ENCODE measurements around the gene FCSK. TPM values are rescaled to one million over a fixed set of nuclear protein-coding genes. Genes with fewer than 3 reads are reported as not detected.
A peak's percentile ranks its signal among the peaks of the same experiment; 100 is the strongest.

Gene FCSK
- total and polyA plus RNA-seq, 2 of the 13 experiments (the other 11 are each of a cell fraction or from before 2014, with no cell fraction given), result 9.1 to 19.2 TPM

DNA sequence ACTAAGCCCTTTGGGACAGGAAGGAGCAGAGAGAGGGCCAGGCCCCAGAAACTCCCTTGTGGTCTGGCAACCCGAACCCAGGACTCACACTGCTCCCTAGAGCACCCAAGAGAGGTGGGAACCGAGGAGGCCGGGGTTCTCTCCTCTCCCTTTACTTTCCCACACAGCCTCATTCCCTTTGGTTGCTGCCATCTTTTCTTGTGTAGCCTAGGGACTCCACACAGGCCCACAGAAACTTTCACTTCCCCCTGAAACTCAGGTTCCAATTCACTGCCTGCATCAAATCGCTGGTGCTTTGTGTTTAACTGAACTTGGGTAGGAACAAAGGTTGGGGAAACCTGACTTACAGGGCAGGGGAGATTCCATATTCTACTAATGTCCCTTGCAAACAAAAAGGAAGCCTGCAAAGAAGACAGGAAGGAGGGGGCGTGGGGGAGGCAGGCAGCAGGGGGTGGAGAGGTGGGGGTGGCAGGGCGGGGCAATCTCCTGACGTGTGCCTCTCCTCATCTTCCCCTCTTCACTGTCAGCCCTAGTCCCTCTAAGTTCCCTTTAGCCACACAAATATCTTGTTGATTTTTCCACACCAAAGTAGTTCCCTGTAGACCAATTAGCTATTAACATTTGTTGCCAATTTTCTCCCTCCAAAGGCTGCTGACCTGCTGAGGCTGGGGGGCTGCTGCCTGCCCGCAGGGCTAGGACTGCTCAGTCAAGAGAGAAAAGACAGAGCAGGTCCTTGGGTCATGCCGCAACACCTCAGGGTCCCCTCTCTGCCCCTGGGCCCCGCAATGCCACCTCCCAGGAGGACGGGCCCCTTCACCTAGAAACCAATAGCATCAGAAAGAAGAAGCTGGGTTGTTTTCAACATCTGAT lies 23.5 kb upstream of the FCSK start (continued):
- TF ChIP-seq, protein P1, sequence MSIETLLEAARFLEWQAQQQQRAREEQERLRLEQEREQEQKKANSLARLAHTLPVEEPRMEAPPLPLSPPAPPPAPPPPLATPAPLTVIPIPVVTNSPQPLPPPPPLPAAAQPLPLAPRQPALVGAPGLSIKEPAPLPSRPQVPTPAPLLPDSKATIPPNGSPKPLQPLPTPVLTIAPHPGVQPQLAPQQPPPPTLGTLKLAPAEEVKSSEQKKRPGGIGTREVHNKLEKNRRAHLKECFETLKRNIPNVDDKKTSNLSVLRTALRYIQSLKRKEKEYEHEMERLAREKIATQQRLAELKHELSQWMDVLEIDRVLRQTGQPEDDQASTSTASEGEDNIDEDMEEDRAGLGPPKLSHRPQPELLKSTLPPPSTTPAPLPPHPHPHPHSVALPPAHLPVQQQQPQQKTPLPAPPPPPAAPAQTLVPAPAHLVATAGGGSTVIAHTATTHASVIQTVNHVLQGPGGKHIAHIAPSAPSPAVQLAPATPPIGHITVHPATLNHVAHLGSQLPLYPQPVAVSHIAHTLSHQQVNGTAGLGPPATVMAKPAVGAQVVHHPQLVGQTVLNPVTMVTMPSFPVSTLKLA (IDR thresholded peaks at IDR 0.05), result no peak
- TF ChIP-seq, protein P2, sequence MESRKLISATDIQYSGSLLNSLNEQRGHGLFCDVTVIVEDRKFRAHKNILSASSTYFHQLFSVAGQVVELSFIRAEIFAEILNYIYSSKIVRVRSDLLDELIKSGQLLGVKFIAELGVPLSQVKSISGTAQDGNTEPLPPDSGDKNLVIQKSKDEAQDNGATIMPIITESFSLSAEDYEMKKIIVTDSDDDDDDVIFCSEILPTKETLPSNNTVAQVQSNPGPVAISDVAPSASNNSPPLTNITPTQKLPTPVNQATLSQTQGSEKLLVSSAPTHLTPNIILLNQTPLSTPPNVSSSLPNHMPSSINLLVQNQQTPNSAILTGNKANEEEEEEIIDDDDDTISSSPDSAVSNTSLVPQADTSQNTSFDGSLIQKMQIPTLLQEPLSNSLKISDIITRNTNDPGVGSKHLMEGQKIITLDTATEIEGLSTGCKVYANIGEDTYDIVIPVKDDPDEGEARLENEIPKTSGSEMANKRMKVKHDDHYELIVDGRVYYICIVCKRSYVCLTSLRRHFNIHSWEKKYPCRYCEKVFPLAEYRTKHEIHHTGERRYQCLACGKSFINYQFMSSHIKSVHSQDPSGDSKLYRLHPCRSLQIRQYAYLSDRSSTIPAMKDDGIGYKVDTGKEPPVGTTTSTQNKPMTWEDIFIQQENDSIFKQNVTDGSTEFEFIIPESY (CRISPR knock-in tag; IDR thresholded peaks at IDR 0.05), result 0 out of 2 replicates have a peak, but pooled peaks have one; percentile 16
- TF ChIP-seq NPAS2 (CRISPR knock-in tag; IDR thresholded peaks at IDR 0.05; ENCODE audit: borderline replicate concordance) (no peak), NFYB (CRISPR knock-in tag; IDR thresholded peaks at IDR 0.05) (no peak), RXRA (CRISPR knock-in tag; IDR thresholded peaks at IDR 0.05) (0 out of 2 replicates have a peak, but pooled peaks have one; percentile 22), GPN1 (CRISPR knock-in tag; IDR thresholded peaks at IDR 0.05; ENCODE audit: borderline replicate concordance) (no peak), FOXA1 (IDR thresholded peaks at IDR 0.05) (no peak), FOXA1 (CRISPR knock-in tag; IDR thresholded peaks at IDR 0.05) (no peak), XBP1 (CRISPR knock-in tag; IDR thresholded peaks at IDR 0.05) (no peak), JDP2 (CRISPR knock-in tag; IDR thresholded peaks at IDR 0.05; ENCODE audit: borderline replicate concordance) (no peak), ZSCAN20 (CRISPR knock-in tag; IDR thresholded peaks at IDR 0.05; ENCODE audit: borderline replicate concordance) (no peak)
- TF ChIP-seq, protein P3, sequence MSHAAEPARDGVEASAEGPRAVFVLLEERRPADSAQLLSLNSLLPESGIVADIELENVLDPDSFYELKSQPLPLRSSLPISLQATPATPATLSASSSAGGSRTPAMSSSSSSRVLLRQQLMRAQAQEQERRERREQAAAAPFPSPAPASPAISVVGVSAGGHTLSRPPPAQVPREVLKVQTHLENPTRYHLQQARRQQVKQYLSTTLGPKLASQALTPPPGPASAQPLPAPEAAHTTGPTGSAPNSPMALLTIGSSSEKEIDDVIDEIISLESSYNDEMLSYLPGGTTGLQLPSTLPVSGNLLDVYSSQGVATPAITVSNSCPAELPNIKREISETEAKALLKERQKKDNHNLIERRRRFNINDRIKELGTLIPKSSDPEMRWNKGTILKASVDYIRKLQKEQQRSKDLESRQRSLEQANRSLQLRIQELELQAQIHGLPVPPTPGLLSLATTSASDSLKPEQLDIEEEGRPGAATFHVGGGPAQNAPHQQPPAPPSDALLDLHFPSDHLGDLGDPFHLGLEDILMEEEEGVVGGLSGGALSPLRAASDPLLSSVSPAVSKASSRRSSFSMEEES (CRISPR knock-in tag; IDR thresholded peaks at IDR 0.05), result no peak
- TF ChIP-seq, protein P4, sequence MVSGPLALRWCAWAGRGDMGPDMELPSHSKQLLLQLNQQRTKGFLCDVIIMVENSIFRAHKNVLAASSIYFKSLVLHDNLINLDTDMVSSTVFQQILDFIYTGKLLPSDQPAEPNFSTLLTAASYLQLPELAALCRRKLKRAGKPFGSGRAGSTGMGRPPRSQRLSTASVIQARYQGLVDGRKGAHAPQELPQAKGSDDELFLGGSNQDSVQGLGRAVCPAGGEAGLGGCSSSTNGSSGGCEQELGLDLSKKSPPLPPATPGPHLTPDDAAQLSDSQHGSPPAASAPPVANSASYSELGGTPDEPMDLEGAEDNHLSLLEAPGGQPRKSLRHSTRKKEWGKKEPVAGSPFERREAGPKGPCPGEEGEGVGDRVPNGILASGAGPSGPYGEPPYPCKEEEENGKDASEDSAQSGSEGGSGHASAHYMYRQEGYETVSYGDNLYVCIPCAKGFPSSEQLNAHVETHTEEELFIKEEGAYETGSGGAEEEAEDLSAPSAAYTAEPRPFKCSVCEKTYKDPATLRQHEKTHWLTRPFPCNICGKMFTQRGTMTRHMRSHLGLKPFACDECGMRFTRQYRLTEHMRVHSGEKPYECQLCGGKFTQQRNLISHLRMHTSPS (CRISPR knock-in tag; IDR thresholded peaks at IDR 0.05; ENCODE audit: low read depth), result no peak
- TF ChIP-seq, protein P5, sequence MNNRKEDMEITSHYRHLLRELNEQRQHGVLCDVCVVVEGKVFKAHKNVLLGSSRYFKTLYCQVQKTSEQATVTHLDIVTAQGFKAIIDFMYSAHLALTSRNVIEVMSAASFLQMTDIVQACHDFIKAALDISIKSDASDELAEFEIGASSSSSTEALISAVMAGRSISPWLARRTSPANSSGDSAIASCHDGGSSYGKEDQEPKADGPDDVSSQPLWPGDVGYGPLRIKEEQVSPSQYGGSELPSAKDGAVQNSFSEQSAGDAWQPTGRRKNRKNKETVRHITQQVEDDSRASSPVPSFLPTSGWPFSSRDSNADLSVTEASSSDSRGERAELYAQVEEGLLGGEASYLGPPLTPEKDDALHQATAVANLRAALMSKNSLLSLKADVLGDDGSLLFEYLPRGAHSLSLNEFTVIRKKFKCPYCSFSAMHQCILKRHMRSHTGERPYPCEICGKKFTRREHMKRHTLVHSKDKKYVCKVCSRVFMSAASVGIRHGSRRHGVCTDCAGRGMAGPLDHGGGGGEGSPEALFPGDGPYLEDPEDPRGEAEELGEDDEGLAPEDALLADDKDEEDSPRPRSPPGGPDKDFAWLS (CRISPR knock-in tag; IDR thresholded peaks at IDR 0.05; ENCODE audit: borderline replicate concordance), result no peak
- TF ChIP-seq, protein P6, sequence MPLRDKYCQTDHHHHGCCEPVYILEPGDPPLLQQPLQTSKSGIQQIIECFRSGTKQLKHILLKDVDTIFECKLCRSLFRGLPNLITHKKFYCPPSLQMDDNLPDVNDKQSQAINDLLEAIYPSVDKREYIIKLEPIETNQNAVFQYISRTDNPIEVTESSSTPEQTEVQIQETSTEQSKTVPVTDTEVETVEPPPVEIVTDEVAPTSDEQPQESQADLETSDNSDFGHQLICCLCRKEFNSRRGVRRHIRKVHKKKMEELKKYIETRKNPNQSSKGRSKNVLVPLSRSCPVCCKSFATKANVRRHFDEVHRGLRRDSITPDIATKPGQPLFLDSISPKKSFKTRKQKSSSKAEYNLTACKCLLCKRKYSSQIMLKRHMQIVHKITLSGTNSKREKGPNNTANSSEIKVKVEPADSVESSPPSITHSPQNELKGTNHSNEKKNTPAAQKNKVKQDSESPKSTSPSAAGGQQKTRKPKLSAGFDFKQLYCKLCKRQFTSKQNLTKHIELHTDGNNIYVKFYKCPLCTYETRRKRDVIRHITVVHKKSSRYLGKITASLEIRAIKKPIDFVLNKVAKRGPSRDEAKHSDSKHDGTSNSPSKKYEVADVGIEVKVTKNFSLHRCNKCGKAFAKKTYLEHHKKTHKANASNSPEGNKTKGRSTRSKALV (CRISPR knock-in tag; IDR thresholded peaks at IDR 0.05), result no peak

Data from HepG2 (cell line).